ENCODE data around the gene GNG4. TPM values are rescaled to one million over a fixed set of nuclear protein-coding genes. Genes with fewer than 3 reads are reported as not detected.
A peak's percentile ranks its signal among the peaks of the same experiment; 100 is the strongest.
"Not testable (repeated sequence)": the region's sequence is repeated elsewhere in the genome, so short reads cannot be mapped to it uniquely, and the experiment has no call there.

The GNG4 gene
- total RNA-seq, 8 experiments from 2014 or later, result 0.87 to 61.0 (median 33.2) TPM

- H3K4me1 ChIP-seq (replicated peaks in 1 of 2), result peaks cover 9 to 26% of the 10 kb centered on the region in 2 donors
- no peak overlapping the region for H3K27ac ChIP-seq
- 80 to 100% (median 98%) methylated on average over 1 to 10 of the region's 11 CpGs; no CpG with 5 or more reads in 1 of the 10 experiments for WGBS, 10 experiments
- H3K4me3 ChIP-seq, result no peak overlapping the region
- ATAC-seq (replicated peaks in 6 of 8), result no peak
- in situ Hi-C loops (cut with MboI; ENCODE audit: low pct_unique_long_range_greater_than_20kb in 2 of 9, low sequenced_read_pairs in 9 of 9, unreplicated experiment in 9 of 9), result no loop called here
Measured at GRCh38 chr1:235556807-235557206, 92.8 kb downstream of the GNG4 start.

- in situ Hi-C loops (cut with MboI; ENCODE audit: low pct_unique_long_range_greater_than_20kb in 2 of 9, low sequenced_read_pairs in 9 of 9, unreplicated experiment in 9 of 9), result no loop called here
- ATAC-seq (replicated peaks in 6 of 8), result peak in 7 of 8 experiments; percentile 25 to 81 (median 72)
- 20 to 96% (median 67%) methylated on average over 1 to 5 of the region's 5 CpGs; no CpG with 5 or more reads in 3 of the 10 experiments for WGBS, 10 experiments
- H3K4me1 ChIP-seq (replicated peaks in 1 of 2), result peaks cover 0 to 12% of the 10 kb centered on the region in 2 donors
- no peak overlapping the region for H3K4me3 ChIP-seq
- H3K27ac ChIP-seq, result no peak overlapping the region
Measured at GRCh38 chr1:235553112-235553551, 96.5 kb downstream of the GNG4 start.

GRCh38 chr1:235552146-235552716 is 97.4 kb downstream of the GNG4 start:
- WGBS, 10 experiments, result 0 to 100% (median 79%) methylated on average over 1 to 9 of the region's 10 CpGs
- in situ Hi-C loops (cut with MboI; ENCODE audit: low pct_unique_long_range_greater_than_20kb in 2 of 9, low sequenced_read_pairs in 9 of 9, unreplicated experiment in 9 of 9), result no loop called here
- Histone ChIP-seq H3K4me1 (replicated peaks in 1 of 2) (peaks cover 0 to 8% of the 10 kb centered on the region in 2 donors), H3K4me3 (no peak overlapping the region), H3K27ac (no peak overlapping the region)
- no peak for ATAC-seq (replicated peaks in 6 of 8)

- in situ Hi-C loops (cut with MboI; ENCODE audit: low pct_unique_long_range_greater_than_20kb in 2 of 9, low sequenced_read_pairs in 9 of 9, unreplicated experiment in 9 of 9), result no loop called here
- no peak overlapping the region for H3K27ac ChIP-seq
- 50 to 89% (median 75%) methylated on average over 5 to 13 of the region's 13 CpGs for WGBS, 10 experiments
- ATAC-seq (replicated peaks in 6 of 8), result no peak
- peaks cover 2 to 8% of the 10 kb centered on the region in 2 donors for H3K4me1 ChIP-seq (replicated peaks in 1 of 2)
- H3K4me3 ChIP-seq, result no peak overlapping the region
Measured at GRCh38 chr1:235549351-235550139, 100.0 kb downstream of the GNG4 start.

- H3K27ac ChIP-seq; in situ Hi-C loops (cut with MboI; ENCODE audit: low pct_unique_long_range_greater_than_20kb in 2 of 9, low sequenced_read_pairs in 9 of 9, unreplicated experiment in 9 of 9): not testable (repeated sequence)
- ATAC-seq (replicated peaks in 6 of 8), result peak in 3 of 8 experiments; percentile 46 to 85 (median 55)
Measured at GRCh38 chr1:235546369-235547155, 103.0 kb downstream of the GNG4 start.

GRCh38 chr1:235545292-235545930 is 104.2 kb downstream of the GNG4 start:
- WGBS, 10 experiments, result 67 to 100% (median 81%) methylated on average over 1 to 8 of the region's 9 CpGs; no CpG with 5 or more reads in 3 of the 10 experiments
- in situ Hi-C loops (cut with MboI; ENCODE audit: low pct_unique_long_range_greater_than_20kb in 2 of 9, low sequenced_read_pairs in 9 of 9, unreplicated experiment in 9 of 9), result no loop called here
- H3K4me1 ChIP-seq (replicated peaks in 1 of 2), result peaks cover 0 to 2% of the 10 kb centered on the region in 2 donors
- ATAC-seq (replicated peaks in 6 of 8), result no peak
- no peak overlapping the region for H3K4me3 ChIP-seq
- no peak overlapping the region for H3K27ac ChIP-seq

More at GRCh38 chr1:235546369-235547155, 103.0 kb downstream of the GNG4 start:
- H3K4me3 ChIP-seq; H3K4me1 ChIP-seq (replicated peaks in 1 of 2): not testable (repeated sequence)
- 13 to 70% (median 54%) methylated on average over 1 to 10 of the region's 10 CpGs for WGBS, 10 experiments

GRCh38 chr1:235542845-235543244 is 106.7 kb downstream of the GNG4 start:
- in situ Hi-C loops (cut with MboI; ENCODE audit: low pct_unique_long_range_greater_than_20kb in 2 of 9, low sequenced_read_pairs in 9 of 9, unreplicated experiment in 9 of 9); H3K4me1 ChIP-seq (replicated peaks in 1 of 2); H3K27ac ChIP-seq; H3K4me3 ChIP-seq; ATAC-seq (replicated peaks in 6 of 8): not testable (repeated sequence)
- 40 to 100% (median 63%) methylated on average over 1 to 6 of the region's 7 CpGs; no CpG with 5 or more reads in 3 of the 10 experiments for WGBS, 10 experiments

GRCh38 chr1:235533476-235534168 is 116.0 kb downstream of the GNG4 start:
- in situ Hi-C loops (cut with MboI; ENCODE audit: low pct_unique_long_range_greater_than_20kb in 2 of 9, low sequenced_read_pairs in 9 of 9, unreplicated experiment in 9 of 9), result no loop called here
- H3K4me1 ChIP-seq (replicated peaks in 1 of 2), result no peaks in the 10 kb centered on the region
- H3K27ac ChIP-seq, result no peak overlapping the region
- peak in 2 of 8 experiments; percentile 18 to 19 for ATAC-seq (replicated peaks in 6 of 8)
- no peak overlapping the region for H3K4me3 ChIP-seq
- 68 to 100% (median 84%) methylated on average over 1 to 8 of the region's 8 CpGs; no CpG with 5 or more reads in 2 of the 10 experiments for WGBS, 10 experiments

GRCh38 chr1:235532360-235532759 is 117.2 kb downstream of the GNG4 start:
- 33 to 93% (median 79%) methylated on average over 1 to 2 of the region's 2 CpGs for WGBS, 10 experiments
- peak in 3 of 8 experiments; percentile 63 to 95 (median 76) for ATAC-seq (replicated peaks in 6 of 8)
- Histone ChIP-seq H3K4me1 (replicated peaks in 1 of 2) (no peaks in the 10 kb centered on the region), H3K27ac (no peak overlapping the region), H3K4me3 (no peak overlapping the region)
- in situ Hi-C loops (cut with MboI; ENCODE audit: low pct_unique_long_range_greater_than_20kb in 2 of 9, low sequenced_read_pairs in 9 of 9, unreplicated experiment in 9 of 9), result no loop called here

- Histone ChIP-seq H3K27ac (no peak overlapping the region), H3K4me1 (replicated peaks in 1 of 2) (no peaks in the 10 kb centered on the region), H3K4me3 (no peak overlapping the region)
- in situ Hi-C loops (cut with MboI; ENCODE audit: low pct_unique_long_range_greater_than_20kb in 2 of 9, low sequenced_read_pairs in 9 of 9, unreplicated experiment in 9 of 9), result no loop called here
- peak in 1 of 8 experiments; percentile 71 for ATAC-seq (replicated peaks in 6 of 8)
- 16 to 97% (median 87%) methylated on average over 1 to 4 of the region's 4 CpGs; no CpG with 5 or more reads in 2 of the 10 experiments for WGBS, 10 experiments
Measured at GRCh38 chr1:235527196-235527814, 122.3 kb downstream of the GNG4 start.

GRCh38 chr1:235525314-235525713 is 124.3 kb downstream of the GNG4 start:
- no peak for ATAC-seq (replicated peaks in 6 of 8)
- Histone ChIP-seq H3K4me1 (replicated peaks in 1 of 2) (no peaks in the 10 kb centered on the region), H3K4me3 (no peak overlapping the region), H3K27ac (no peak overlapping the region)
- WGBS, 10 experiments, result 18 to 75% (median 40%) methylated on average over 1 to 4 of the region's 4 CpGs; no CpG with 5 or more reads in 3 of the 10 experiments
- in situ Hi-C loops (cut with MboI; ENCODE audit: low pct_unique_long_range_greater_than_20kb in 2 of 9, low sequenced_read_pairs in 9 of 9, unreplicated experiment in 9 of 9), result no loop called here
